ENCODE data around the gene ORC5.
A peak's percentile ranks its signal among the peaks of the same experiment; 100 is the strongest.
"Not testable (repeated sequence)": the region's sequence is repeated elsewhere in the genome, so short reads cannot be mapped to it uniquely, and the experiment has no call there.

The ORC5 gene

GRCh38 chr7:104179178-104179577 is 28.6 kb downstream of the ORC5 start:
- no peak for DNase-seq

- not testable (repeated sequence) for DNase-seq
Observed at GRCh38 chr7:104177565-104178083, 30.2 kb downstream of the ORC5 start.

- DNase-seq: no peak
Observed at GRCh38 chr7:104176332-104176731, 31.5 kb downstream of the ORC5 start.

- DNase-seq: no peak
Observed at GRCh38 chr7:104175361-104175984, 32.3 kb downstream of the ORC5 start.

- no peak for DNase-seq
Observed at GRCh38 chr7:104174798-104175197, 33.0 kb downstream of the ORC5 start.

GRCh38 chr7:104162081-104162480 is 45.7 kb downstream of the ORC5 start:
- DNase-seq: no peak

- DNase-seq: no peak
Observed at GRCh38 chr7:104161244-104161643, 46.6 kb downstream of the ORC5 start.

GRCh38 chr7:104160375-104160774 is 47.4 kb downstream of the ORC5 start:
- DNase-seq: no peak

GRCh38 chr7:104156842-104157277 is 51.0 kb downstream of the ORC5 start:
- DNase-seq: peak; percentile 29

- DNase-seq: no peak
Observed at GRCh38 chr7:104153287-104153686, 54.5 kb downstream of the ORC5 start.

- DNase-seq: no peak
Observed at GRCh38 chr7:104152468-104152867, 55.3 kb downstream of the ORC5 start.

GRCh38 chr7:104150470-104150869 is 57.3 kb downstream of the ORC5 start:
- no peak for DNase-seq

GRCh38 chr7:104149822-104150221 is 58.0 kb downstream of the ORC5 start:
- no peak for DNase-seq

GRCh38 chr7:104142147-104142546 is 65.7 kb downstream of the ORC5 start:
- no peak for DNase-seq

GRCh38 chr7:104137971-104138370 is 69.8 kb downstream of the ORC5 start:
- no peak for DNase-seq

- DNase-seq: no peak
Observed at GRCh38 chr7:104137511-104137910, 70.3 kb downstream of the ORC5 start.

GRCh38 chr7:104136981-104137380 is 70.8 kb downstream of the ORC5 start:
- DNase-seq: no peak

GRCh38 chr7:104136561-104136960 is 71.3 kb downstream of the ORC5 start:
- DNase-seq: no peak

- DNase-seq: peak; percentile 49
Observed at GRCh38 chr7:104135760-104136558, 71.9 kb downstream of the ORC5 start.

GRCh38 chr7:104133238-104133637 is 74.6 kb downstream of the ORC5 start:
- no peak for DNase-seq

- DNase-seq: no peak
Observed at GRCh38 chr7:104130726-104131125, 77.1 kb downstream of the ORC5 start.

- no peak for DNase-seq
Observed at GRCh38 chr7:104127204-104127603, 80.6 kb downstream of the ORC5 start.

GRCh38 chr7:104126411-104126841 is 81.4 kb downstream of the ORC5 start:
- DNase-seq: no peak

GRCh38 chr7:104124893-104125477 is 82.8 kb downstream of the ORC5 start:
- no peak for DNase-seq
